GM12872 (cell line): Measurements from ENCODE around the gene KDM4C.

Experiments used
- TF ChIP-seq, protein P1 (sequence below): IDR thresholded peaks from 3 replicates; pipeline ENCODE4 v1.5.1; 2011; ENCODE audit warnings: low read depth, mild to moderate bottlenecking, low read length, moderate library complexity; ENCODE audit not compliant: insufficient read depth

The KDM4C gene

GRCh38 chr9:7103771-7104170 is 346.0 kb downstream of the KDM4C start:
- TF ChIP-seq, protein P1, sequence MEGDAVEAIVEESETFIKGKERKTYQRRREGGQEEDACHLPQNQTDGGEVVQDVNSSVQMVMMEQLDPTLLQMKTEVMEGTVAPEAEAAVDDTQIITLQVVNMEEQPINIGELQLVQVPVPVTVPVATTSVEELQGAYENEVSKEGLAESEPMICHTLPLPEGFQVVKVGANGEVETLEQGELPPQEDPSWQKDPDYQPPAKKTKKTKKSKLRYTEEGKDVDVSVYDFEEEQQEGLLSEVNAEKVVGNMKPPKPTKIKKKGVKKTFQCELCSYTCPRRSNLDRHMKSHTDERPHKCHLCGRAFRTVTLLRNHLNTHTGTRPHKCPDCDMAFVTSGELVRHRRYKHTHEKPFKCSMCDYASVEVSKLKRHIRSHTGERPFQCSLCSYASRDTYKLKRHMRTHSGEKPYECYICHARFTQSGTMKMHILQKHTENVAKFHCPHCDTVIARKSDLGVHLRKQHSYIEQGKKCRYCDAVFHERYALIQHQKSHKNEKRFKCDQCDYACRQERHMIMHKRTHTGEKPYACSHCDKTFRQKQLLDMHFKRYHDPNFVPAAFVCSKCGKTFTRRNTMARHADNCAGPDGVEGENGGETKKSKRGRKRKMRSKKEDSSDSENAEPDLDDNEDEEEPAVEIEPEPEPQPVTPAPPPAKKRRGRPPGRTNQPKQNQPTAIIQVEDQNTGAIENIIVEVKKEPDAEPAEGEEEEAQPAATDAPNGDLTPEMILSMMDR: no peak

DNA sequence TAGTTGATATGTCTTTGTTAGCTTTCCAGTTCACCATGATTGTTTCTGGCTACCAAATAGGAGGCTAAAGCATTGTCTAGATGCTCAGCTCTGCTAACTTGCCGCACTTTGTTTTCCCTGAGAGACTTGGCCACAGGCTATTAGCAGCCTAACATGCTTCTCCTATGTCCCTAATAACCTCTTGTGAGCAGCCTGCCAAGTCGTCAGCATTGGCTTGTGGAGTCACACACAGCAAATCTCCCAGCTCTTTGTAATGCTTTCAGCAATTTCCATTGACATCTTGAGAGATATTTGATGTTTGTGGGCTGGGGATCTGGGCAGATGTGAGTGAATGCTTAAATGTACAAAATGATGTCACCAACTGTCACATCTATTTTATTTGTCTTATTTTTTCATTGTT is 346.9 kb downstream of the KDM4C start:
- TF ChIP-seq, protein P1: no peak

GRCh38 chr9:7105095-7105494 is 347.3 kb downstream of the KDM4C start:
- TF ChIP-seq, protein P1: no peak

- TF ChIP-seq, protein P1: no peak
Measured at GRCh38 chr9:7108936-7109335, 351.2 kb downstream of the KDM4C start.

DNA sequence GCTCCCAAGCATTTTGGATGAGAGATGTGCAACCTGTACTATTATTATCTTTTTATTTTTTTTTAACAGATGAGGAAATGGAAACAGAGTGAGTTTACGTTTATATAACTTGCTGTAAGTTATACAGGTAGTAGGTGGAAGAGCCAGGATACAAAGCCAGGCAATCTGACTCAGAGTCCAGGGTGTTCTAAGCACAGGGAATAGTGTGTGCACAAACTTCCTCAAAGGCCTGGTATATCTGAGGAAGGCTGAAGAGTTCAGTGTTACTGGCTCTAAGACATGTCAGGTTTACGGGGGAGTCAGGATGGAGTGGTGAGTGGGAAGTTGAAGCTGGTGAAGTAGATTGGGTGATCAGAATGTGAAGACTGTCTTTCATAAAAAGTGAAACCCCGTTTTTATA is 353.6 kb downstream of the KDM4C start:
- TF ChIP-seq, protein P1: no peak

DNA sequence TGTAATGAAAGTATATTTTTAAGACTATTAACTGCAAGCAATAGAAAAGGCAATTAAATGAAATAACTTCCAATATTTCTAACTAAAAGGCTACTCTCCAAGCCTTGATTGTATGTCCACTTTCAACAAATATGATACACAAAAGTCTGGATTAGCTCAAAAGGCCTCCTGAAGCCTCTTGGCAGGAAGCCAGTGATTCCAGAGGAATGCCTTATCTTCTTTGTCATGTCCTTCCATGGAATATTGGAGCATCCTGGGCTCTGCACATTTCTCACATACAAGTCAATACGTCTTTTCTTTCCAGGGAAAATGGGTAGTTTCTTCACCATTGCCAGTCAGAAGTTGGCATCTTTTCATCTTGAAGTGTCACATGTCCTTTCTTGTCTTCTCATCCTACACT is 357.8 kb downstream of the KDM4C start:
- TF ChIP-seq, protein P1: no peak

DNA sequence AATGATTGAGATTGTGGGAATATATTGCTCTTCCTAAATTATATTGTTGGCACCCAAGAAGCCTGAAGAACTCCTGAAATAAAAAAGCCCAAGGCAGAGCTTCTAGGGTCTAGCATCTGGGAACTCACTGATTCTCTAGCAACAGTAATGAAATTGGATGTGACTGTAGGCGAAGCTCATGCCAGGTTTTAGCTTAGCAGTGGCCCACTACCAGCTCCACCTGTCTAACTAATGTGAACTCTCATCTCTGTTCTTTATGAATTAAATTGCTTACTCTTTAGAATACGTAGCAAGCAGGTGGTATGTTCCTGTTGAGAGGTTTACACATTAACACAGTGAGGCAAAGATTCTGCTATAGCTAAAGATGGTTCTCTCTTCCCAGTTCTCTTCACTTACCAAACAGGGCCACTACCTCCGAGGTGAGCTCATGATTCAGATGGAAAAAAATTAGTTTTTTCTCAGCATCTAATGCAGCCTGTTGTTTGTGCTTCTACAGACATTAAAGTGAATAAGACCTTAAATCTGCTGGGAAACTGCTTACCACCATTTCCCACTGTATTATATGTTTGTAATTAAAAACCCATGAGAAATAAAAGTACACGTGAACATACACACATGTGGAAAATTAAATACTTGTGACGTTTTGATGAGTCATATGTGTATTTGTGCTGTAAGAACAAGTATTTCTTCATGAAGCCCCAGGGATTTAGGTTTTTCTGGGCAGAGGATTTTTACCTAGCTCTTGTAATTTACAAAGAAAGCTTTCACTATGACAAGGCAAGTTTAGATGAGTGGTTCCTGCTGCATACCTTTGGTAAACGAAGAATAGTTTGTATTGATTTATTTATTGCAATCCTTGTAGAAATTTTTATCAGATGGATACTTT is 360.1 kb downstream of the KDM4C start:
- TF ChIP-seq, protein P1: no peak
